Parathyroid adenoma (tissue), 2 donors: ENCODE data around the gene TMEM98.

Experiments
- H2AFZ ChIP-seq: fragments of 300-600 bp; sonication (generic); one replicate; pipeline ENCODE4 v1.7.0; 2017; ENCODE audit warnings: antibody characterized with exemption, mild to moderate bottlenecking
- H3K27ac ChIP-seq: fragments of 300-600 bp; sonication (generic); one replicate; pipeline ENCODE4 v1.7.0; 2017
- H3K27me3 ChIP-seq: fragments of 300-600 bp; sonication (generic); one replicate; pipeline ENCODE4 v1.7.0; 2017; ENCODE audit warnings: low read length; ENCODE audit not compliant: control insufficient read depth, insufficient read depth
- H3K36me3 ChIP-seq: fragments of 300-600 bp; sonication (generic); one replicate; pipeline ENCODE4 v1.7.0; 2017; ENCODE audit warnings: low read length; ENCODE audit not compliant: control insufficient read depth, insufficient read depth
- H3K4me1 ChIP-seq: fragments of 300-600 bp; sonication (generic); one replicate; pipeline ENCODE4 v1.7.0; 2017; ENCODE audit warnings: control low read depth
- H3K4me2 ChIP-seq: fragments of 300-600 bp; sonication (generic); one replicate; pipeline ENCODE4 v1.7.0; 2017; ENCODE audit warnings: low read length
- H3K4me3 ChIP-seq: fragments of 300-600 bp; sonication (generic); one replicate; pipeline ENCODE4 v1.7.0; 2017; ENCODE audit warnings: low read depth, low read length
- H3K79me2 ChIP-seq: fragments of 300-600 bp; sonication (generic); one replicate; pipeline ENCODE4 v1.7.0; 2017; ENCODE audit warnings: control low read depth
- H3K9ac ChIP-seq: fragments of 300-600 bp; sonication (generic); one replicate; pipeline ENCODE4 v1.7.0; 2017; ENCODE audit warnings: mild to moderate bottlenecking
- H3K9me3 ChIP-seq: fragments of 300-600 bp; sonication (generic); one replicate; pipeline ENCODE4 v1.7.0; 2017; ENCODE audit warnings: low read length; ENCODE audit not compliant: control insufficient read depth
- CTCF ChIP-seq: fragments of 300-600 bp; sonication (generic); IDR thresholded peaks from one replicate; pipeline ENCODE4 v1.7.0; 2017; ENCODE audit warnings: antibody characterized with exemption, mild to moderate bottlenecking
- donor health status: primary hyperparathyroidism.

TMEM98 gene

DNA sequence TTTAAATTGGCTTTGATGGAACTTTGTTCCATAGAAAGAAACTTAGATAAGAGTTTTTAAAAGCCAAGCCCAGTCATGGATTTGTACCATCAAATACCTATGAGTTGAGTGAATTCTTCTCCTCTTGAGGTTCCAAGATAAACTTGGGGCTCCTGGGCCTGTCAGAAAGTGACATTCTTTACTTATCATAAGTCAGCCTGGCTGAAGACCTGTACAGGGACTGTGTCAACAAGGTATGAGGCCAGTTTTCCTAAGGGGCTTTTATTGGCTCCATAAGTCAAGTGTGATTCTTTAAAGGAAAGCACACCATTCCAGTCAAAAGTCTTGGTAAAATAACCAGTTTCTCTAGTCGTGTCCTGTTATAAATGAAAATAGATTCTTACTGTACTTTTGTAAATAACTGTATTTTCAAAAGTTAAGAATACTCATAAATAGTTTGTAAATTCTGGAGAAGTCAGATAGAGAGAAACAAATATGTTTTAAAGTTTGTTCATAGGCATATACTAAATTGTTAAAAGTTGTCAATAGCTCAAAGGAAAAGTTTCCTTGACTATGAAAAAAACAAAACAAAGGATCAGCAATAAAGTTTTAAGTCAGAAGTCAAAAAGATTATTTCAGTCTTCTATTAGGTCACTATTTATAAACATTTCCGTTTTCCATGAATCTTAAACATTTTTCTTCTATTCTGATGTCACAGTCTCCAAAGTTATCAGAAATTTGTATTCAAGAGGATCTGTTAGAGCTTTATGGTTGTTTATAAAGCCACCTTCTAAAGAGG is 28.5 kb upstream of the TMEM98 start:
- Histone ChIP-seq H3K27ac (no peak overlapping the region), H3K36me3 (no peaks in the 10 kb centered on the region), H3K27me3 (no peaks in the 10 kb centered on the region), H2AFZ (no peak overlapping the region), H3K4me1 (no peaks in the 10 kb centered on the region), H3K9me3 (no peaks in the 10 kb centered on the region), H3K9ac (no peak overlapping the region), H3K79me2 (no peaks in the 10 kb centered on the region), H3K4me2 (no peak overlapping the region), H3K4me3 (no peak overlapping the region)
- no peak for TF ChIP-seq CTCF

DNA sequence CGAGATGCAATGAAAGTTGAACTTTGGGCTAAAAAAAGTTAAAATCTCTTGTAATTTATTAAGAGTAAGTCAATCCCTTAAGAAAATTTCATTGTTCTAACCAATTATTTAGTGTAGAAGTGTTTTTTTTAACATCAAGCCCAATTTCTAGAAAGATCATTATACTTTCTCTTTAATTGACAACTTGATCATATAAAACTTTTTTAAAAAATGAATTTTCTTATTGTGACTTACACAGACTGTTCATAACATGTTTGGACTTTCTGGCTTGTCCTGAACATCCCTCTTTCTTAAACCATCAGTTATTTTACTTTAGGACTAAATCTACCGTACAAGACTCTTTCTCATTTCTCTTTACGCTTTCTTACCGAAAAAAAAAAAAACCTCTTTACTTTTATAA is 26.2 kb upstream of the TMEM98 start:
- H3K4me2 ChIP-seq = no peak overlapping the region

DNA sequence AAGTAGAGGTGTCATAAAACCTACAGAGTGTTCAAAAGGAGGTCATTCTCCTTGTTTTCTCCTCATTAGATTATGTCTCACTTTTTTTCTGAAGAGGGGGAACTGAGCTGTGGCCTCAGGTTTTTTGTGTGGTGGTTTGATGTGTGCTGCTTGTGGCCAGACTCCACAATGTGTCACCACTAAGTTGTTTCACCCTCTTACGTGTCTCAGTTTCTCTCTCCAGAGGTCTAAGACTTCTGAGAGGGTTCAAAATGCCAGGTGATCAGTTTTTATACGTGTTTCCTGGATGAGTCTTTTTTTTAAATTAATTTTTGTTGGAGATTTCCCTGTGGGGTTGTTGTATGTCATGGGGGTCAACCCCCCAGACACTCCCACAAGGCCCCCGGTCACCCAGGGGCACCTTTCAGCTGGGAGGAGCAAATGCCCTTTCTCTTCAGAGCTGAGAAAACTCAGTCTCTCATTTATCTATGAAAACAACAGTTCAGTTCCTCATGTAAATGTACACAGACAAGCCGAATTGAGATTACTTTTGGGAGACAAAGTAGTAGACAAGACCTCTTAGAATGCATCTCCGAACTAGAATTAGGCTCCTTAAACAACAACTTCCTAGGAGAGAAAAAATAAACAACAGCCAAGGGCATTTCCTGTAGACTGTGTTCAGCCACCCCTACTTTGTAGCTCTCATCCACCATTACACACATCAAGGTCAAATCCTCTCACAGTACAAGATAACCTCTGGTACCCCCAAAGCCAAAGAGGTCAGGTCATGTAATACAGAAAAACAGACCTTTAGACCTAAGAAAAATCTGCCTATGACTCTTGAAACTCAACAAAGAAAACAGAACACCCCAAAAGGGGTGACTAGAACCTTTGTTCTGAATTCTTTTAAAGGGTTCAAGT is 23.9 kb upstream of the TMEM98 start:
- H3K9me3 ChIP-seq = no peaks in the 10 kb centered on the region
- no peak overlapping the region for H2AFZ ChIP-seq
- H3K27me3 ChIP-seq = no peaks in the 10 kb centered on the region
- no peak overlapping the region for H3K4me2 ChIP-seq
- no peaks in the 10 kb centered on the region for H3K36me3 ChIP-seq
- TF ChIP-seq CTCF = no peak
- no peaks in the 10 kb centered on the region for H3K4me1 ChIP-seq
- no peaks in the 10 kb centered on the region for H3K79me2 ChIP-seq
- H3K4me3 ChIP-seq = no peak overlapping the region
- H3K27ac ChIP-seq = no peak overlapping the region
- no peak overlapping the region for H3K9ac ChIP-seq

More for the DNA sequence above, 26.2 kb upstream of the TMEM98 start:
- Histone ChIP-seq H3K27me3 (no peaks in the 10 kb centered on the region), H3K9ac (no peak overlapping the region), H3K27ac (no peak overlapping the region), H3K36me3 (no peaks in the 10 kb centered on the region), H2AFZ (no peak overlapping the region), H3K79me2 (no peaks in the 10 kb centered on the region), H3K4me3 (no peak overlapping the region), H3K9me3 (no peaks in the 10 kb centered on the region), H3K4me1 (no peaks in the 10 kb centered on the region)
- TF ChIP-seq CTCF = no peak

DNA sequence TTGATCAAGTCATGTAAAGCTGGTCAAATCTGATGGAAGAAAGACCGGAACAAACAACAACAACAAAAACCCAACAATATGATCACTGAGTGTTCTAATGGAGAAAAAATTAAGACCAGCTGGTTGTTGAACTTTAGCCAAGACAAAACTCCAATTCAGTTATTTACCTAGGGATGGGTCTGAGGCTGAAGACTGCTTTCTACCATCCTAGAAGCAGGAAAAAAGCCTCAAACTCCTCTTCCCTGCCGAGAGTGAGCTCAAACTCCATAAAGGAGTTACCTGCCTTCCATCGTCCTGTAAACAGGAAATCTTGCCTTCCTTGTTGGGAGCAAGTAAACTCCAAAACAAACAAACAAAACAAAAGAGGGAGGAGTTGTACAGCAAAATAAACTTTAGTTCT is 23.1 kb upstream of the TMEM98 start:
- H3K4me2 ChIP-seq = no peak overlapping the region
- H3K27me3 ChIP-seq = no peaks in the 10 kb centered on the region
- no peaks in the 10 kb centered on the region for H3K4me1 ChIP-seq
- H3K9me3 ChIP-seq = no peaks in the 10 kb centered on the region
- H2AFZ ChIP-seq = no peak overlapping the region
- TF ChIP-seq CTCF = no peak
- H3K27ac ChIP-seq = no peak overlapping the region
- no peak overlapping the region for H3K9ac ChIP-seq
- no peak overlapping the region for H3K4me3 ChIP-seq
- H3K36me3 ChIP-seq = no peaks in the 10 kb centered on the region
- no peaks in the 10 kb centered on the region for H3K79me2 ChIP-seq
